ENCODE measurements around the gene TRIM24.

Gene TRIM24

GRCh38 chr7:138543739-138544138 is 83.7 kb downstream of the TRIM24 start:
- TF ChIP-seq, protein P1, sequence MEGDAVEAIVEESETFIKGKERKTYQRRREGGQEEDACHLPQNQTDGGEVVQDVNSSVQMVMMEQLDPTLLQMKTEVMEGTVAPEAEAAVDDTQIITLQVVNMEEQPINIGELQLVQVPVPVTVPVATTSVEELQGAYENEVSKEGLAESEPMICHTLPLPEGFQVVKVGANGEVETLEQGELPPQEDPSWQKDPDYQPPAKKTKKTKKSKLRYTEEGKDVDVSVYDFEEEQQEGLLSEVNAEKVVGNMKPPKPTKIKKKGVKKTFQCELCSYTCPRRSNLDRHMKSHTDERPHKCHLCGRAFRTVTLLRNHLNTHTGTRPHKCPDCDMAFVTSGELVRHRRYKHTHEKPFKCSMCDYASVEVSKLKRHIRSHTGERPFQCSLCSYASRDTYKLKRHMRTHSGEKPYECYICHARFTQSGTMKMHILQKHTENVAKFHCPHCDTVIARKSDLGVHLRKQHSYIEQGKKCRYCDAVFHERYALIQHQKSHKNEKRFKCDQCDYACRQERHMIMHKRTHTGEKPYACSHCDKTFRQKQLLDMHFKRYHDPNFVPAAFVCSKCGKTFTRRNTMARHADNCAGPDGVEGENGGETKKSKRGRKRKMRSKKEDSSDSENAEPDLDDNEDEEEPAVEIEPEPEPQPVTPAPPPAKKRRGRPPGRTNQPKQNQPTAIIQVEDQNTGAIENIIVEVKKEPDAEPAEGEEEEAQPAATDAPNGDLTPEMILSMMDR (conservative IDR thresholded peaks at IDR 0.05) = no peak
- TF ChIP-seq ZFX (IDR thresholded peaks at IDR 0.05) = no peak

GRCh38 chr7:138545123-138545522 is 85.1 kb downstream of the TRIM24 start:
- no peak for TF ChIP-seq ZFX (IDR thresholded peaks at IDR 0.05)
- TF ChIP-seq, protein P1 (conservative IDR thresholded peaks at IDR 0.05) = no peak

More at GRCh38 chr7:138543739-138544138, 83.7 kb downstream of the TRIM24 start:
- H3K27ac ChIP-seq = no peak overlapping the region

GRCh38 chr7:138546064-138546619 is 86.1 kb downstream of the TRIM24 start:
- H3K27ac ChIP-seq = no peak overlapping the region
- TF ChIP-seq, protein P1 (conservative IDR thresholded peaks at IDR 0.05) = no peak
- TF ChIP-seq ZFX (IDR thresholded peaks at IDR 0.05) = no peak

More at GRCh38 chr7:138545123-138545522, 85.1 kb downstream of the TRIM24 start:
- H3K27ac ChIP-seq = no peak overlapping the region

- TF ChIP-seq, protein P1 (conservative IDR thresholded peaks at IDR 0.05) = no peak
- no peak for TF ChIP-seq ZFX (IDR thresholded peaks at IDR 0.05)
- H3K27ac ChIP-seq = no peak overlapping the region
Observed at GRCh38 chr7:138546829-138547228, 86.8 kb downstream of the TRIM24 start.

GRCh38 chr7:138549082-138549481 is 89.0 kb downstream of the TRIM24 start:
- H3K27ac ChIP-seq = no peak overlapping the region
- TF ChIP-seq ZFX (IDR thresholded peaks at IDR 0.05) = no peak
- TF ChIP-seq, protein P1 (conservative IDR thresholded peaks at IDR 0.05) = no peak

DNA sequence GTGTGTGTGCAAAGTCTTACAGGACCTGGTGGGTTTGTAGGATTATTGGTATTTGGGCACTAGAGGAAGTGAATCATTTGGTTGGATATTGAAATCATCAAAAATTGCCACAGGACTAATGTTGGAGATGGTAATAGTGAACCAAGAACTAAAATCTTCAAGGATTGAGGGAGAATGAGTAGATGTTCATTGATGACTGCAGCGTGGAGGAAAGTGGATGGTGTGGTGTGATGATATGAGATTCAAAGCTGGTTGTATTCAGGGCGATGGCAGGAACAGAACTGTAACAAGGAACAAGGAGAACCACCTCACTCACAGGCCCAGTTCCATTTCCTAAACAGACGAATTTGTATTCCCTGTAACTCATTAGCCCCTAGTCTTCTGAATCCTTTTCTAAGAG is 90.3 kb downstream of the TRIM24 start:
- H3K27ac ChIP-seq = no peak overlapping the region
- TF ChIP-seq, protein P1 (conservative IDR thresholded peaks at IDR 0.05) = no peak
- TF ChIP-seq ZFX (IDR thresholded peaks at IDR 0.05) = no peak

GRCh38 chr7:138551102-138551501 is 91.0 kb downstream of the TRIM24 start:
- no peak overlapping the region for H3K27ac ChIP-seq
- TF ChIP-seq, protein P1 (conservative IDR thresholded peaks at IDR 0.05) = no peak
- no peak for TF ChIP-seq ZFX (IDR thresholded peaks at IDR 0.05)
